ENCODE results near the gene SMC3. TPM values are rescaled to one million over a fixed set of nuclear protein-coding genes. Genes with fewer than 3 reads are reported as not detected.

Gene SMC3
- total RNA-seq, 1 experiment from 2014 or later = 64.3 TPM

- TF ChIP-seq YY1 (IDR thresholded peaks at IDR 0.05; ENCODE audit: extremely low read depth, insufficient replicate concordance, low read depth, low read length) (no peak), ATF3 (IDR thresholded peaks at IDR 0.05) (no peak), TCF7L2 (IDR thresholded peaks at IDR 0.05; ENCODE audit: borderline replicate concordance, extremely low read depth, insufficient read depth, insufficient read length) (no peak), SP1 (IDR thresholded peaks at IDR 0.05; ENCODE audit: low read depth) (no peak), CEBPB (IDR thresholded peaks at IDR 0.05; ENCODE audit: low read depth) (no peak), JUND (IDR thresholded peaks at IDR 0.05) (no peak), POLR2A (IDR thresholded peaks at IDR 0.05; ENCODE audit: borderline replicate concordance, extremely low read depth, insufficient read depth, insufficient read length) (no peak), POLR2AphosphoS5 (IDR thresholded peaks at IDR 0.05; ENCODE audit: low read depth, low read length) (no peak), CBX3 (IDR thresholded peaks at IDR 0.05; ENCODE audit: low read depth) (no peak)
These were observed 18.3 kb upstream of the SMC3 start (continued) for GRCh38 chr10:110549211-110549610.

GRCh38 chr10:110553905-110554304, 13.6 kb upstream of the SMC3 start:
- Histone ChIP-seq H2AFZ (ENCODE audit: low read depth, low read length, poor library complexity, severe bottlenecking) (no peak overlapping the region), H3K9me3 (ENCODE audit: control insufficient read depth in 1 of 2, insufficient read depth in 1 of 2, low read depth in 1 of 2, low read length in 2 of 2) (no peaks in the 10 kb centered on the region), H3K27me3 (ENCODE audit: insufficient read depth, low read length) (no peaks in the 10 kb centered on the region), H3K9ac (ENCODE audit: low read length) (no peak overlapping the region), H3K27ac (ENCODE audit: low read depth, low read length) (no peak overlapping the region), H3K4me2 (ENCODE audit: low read length) (no peak overlapping the region), H3K36me3 (ENCODE audit: control insufficient read depth in 1 of 2, insufficient read depth in 2 of 2, low read length in 2 of 2) (no peaks in the 10 kb centered on the region), H4K20me1 (ENCODE audit: insufficient read depth) (no peaks in the 10 kb centered on the region), H3K9me2 (ENCODE audit: insufficient read depth) (no peaks in the 10 kb centered on the region), H3K4me1 (ENCODE audit: control insufficient read depth in 1 of 2, insufficient read depth in 2 of 2, low read length in 2 of 2) (peaks cover 0 to 3% of the 10 kb centered on the region in 2 experiments; a peak in 1 of 4 replicates), H3K4me3 (replicated peaks in 1 of 2; ENCODE audit: low read depth in 1 of 2, low read length in 2 of 2) (no peak overlapping the region), H3K79me2 (ENCODE audit: insufficient read depth, low read length) (no peaks in the 10 kb centered on the region)
- DNase-seq (ENCODE audit: low read depth, low spot score) (no peak), ATAC-seq (no peak)
- ChIA-PET POLR2A (no interaction called here), RAD21 (ENCODE audit: low non-redundant PET in 1 of 2, low total read pairs in 2 of 2, uncharacterized antibody in 2 of 2, unreplicated experiment in 2 of 2) (no interaction called here), CTCF (no interaction called here)
- intact Hi-C loops (cut with micrococcal nuclease) = no loop called here
- no TSS peak for BruUV-seq (replicated peaks)
- TF ChIP-seq FOSL1 (IDR thresholded peaks at IDR 0.05; ENCODE audit: low read depth) (no peak), SRF (IDR thresholded peaks at IDR 0.05; ENCODE audit: low read depth) (no peak), EGR1 (IDR thresholded peaks at IDR 0.05; ENCODE audit: low read depth) (no peak), CBX3 (IDR thresholded peaks at IDR 0.05; ENCODE audit: low read depth) (no peak), ZNF274 (IDR thresholded peaks at IDR 0.05; ENCODE audit: low read depth, low read length) (no peak), YY1 (IDR thresholded peaks at IDR 0.05; ENCODE audit: extremely low read depth, insufficient replicate concordance, low read depth, low read length) (no peak), ELF1 (IDR thresholded peaks at IDR 0.05; ENCODE audit: borderline replicate concordance, low read depth) (no peak), TCF7L2 (IDR thresholded peaks at IDR 0.05; ENCODE audit: borderline replicate concordance, extremely low read depth, insufficient read depth, insufficient read length) (no peak), REST (IDR thresholded peaks at IDR 0.05; ENCODE audit: low read depth) (no peak), ZFX (IDR thresholded peaks at IDR 0.05) (no peak), SIN3A (IDR thresholded peaks at IDR 0.05; ENCODE audit: low read depth) (no peak), SP1 (IDR thresholded peaks at IDR 0.05; ENCODE audit: low read depth) (no peak), POLR2A (IDR thresholded peaks at IDR 0.05; ENCODE audit: borderline replicate concordance, extremely low read depth, insufficient read depth, insufficient read length) (no peak), ATF3 (IDR thresholded peaks at IDR 0.05) (no peak), EZH2 (IDR thresholded peaks at IDR 0.05) (no peak), CTCF (IDR thresholded peaks at IDR 0.05 in 2 of 3, conservative IDR thresholded peaks at IDR 0.05 in 1 of 3; ENCODE audit: borderline replicate concordance in 1 of 3, insufficient read depth in 1 of 3, low read depth in 2 of 3, low read length in 2 of 3) (no peak)

Data from HCT116 (cell line).